AG04449 (cell line): ENCODE measurements around the gene ACAD9.

Experiments
- CTCF ChIA-PET: fragments of 350-600 bp; formaldehyde crosslinking; extraction: SDS; loops from one replicate; lab custom pipeline; 2021; ENCODE audit warnings: antibody characterized with exemption; lab: Yijun Ruan, JAX
- POLR2A ChIA-PET: fragments of 400-600, 350-600 bp; formaldehyde crosslinking; extraction: SDS; loops from one replicate; lab custom pipeline; 2020; ENCODE audit warnings: antibody characterized with exemption, inconsistent platforms; lab: Yijun Ruan, JAX
- DNase-seq: peaks from one replicate; pipeline ENCODE4 v3.0.0-alpha.2; 2010; ENCODE audit warnings: low read depth, low spot score
- H3K4me3 ChIP-seq: 2 replicates; pipeline ENCODE4 v1.5.1; 2011; ENCODE audit warnings: low read depth, mild to moderate bottlenecking, control low read depth, low read length
- TF ChIP-seq, protein P1 (sequence below): IDR thresholded peaks from one replicate; pipeline ENCODE4 v1.5.1; 2011; ENCODE audit warnings: mild to moderate bottlenecking, moderate library complexity, low read length, control low read depth, inconsistent platforms; ENCODE audit not compliant: insufficient read depth; ENCODE audit errors: missing control alignments

The ACAD9 gene

DNA sequence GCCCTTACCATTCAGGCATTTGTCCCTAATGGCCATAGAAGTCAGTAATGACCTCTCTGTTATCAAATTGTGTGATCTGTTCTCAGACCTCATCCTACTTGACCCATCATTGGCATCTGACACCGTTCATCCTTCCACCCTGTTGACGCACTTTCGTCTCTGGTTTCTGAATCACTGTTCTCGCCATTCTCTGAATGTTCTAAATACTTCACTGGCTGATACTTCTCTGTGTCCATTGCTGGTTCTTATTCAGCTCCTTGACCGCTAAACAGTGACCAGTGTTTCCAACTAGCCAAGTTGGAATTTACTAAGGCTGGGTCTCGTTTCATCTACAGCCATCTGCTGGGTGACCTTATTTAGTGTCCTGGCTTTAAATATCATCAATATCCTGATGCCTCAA, 2.2 kb downstream of the ACAD9 start:
- DNase-seq: no peak
- POLR2A ChIA-PET: no interaction called here
- TF ChIP-seq, protein P1, sequence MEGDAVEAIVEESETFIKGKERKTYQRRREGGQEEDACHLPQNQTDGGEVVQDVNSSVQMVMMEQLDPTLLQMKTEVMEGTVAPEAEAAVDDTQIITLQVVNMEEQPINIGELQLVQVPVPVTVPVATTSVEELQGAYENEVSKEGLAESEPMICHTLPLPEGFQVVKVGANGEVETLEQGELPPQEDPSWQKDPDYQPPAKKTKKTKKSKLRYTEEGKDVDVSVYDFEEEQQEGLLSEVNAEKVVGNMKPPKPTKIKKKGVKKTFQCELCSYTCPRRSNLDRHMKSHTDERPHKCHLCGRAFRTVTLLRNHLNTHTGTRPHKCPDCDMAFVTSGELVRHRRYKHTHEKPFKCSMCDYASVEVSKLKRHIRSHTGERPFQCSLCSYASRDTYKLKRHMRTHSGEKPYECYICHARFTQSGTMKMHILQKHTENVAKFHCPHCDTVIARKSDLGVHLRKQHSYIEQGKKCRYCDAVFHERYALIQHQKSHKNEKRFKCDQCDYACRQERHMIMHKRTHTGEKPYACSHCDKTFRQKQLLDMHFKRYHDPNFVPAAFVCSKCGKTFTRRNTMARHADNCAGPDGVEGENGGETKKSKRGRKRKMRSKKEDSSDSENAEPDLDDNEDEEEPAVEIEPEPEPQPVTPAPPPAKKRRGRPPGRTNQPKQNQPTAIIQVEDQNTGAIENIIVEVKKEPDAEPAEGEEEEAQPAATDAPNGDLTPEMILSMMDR: no peak
- CTCF ChIA-PET: interaction anchor here (1.4 to 2.2 kb wide), 2 partner anchors 201 to 264 kb away, joined by 8 to 9 read pairs; no protein-coding TSS in a partner anchor
- H3K4me3 ChIP-seq: no peak overlapping the region

DNA sequence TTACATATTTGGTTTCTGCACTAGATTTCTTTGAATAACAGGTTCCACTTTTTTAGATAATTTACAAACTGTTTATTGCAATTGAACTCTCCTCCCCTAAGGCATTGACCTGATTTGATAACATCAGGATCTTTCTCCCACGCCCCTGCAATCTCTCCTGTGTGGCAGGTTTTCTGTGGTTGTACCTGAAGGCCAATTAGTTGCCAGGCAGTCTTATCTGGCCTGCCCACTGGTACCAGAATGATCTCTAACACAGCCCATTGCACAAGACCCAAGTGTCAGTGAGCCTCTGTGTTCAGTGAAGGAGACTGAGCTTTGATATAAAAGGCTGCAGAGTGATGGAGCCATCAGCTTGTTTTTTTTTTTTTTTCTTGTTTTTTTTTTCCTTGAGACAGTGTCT, 3.3 kb downstream of the ACAD9 start:
- no peak for DNase-seq
- H3K4me3 ChIP-seq: no peak overlapping the region
- POLR2A ChIA-PET: no interaction called here
- TF ChIP-seq, protein P1: no peak
- CTCF ChIA-PET: interaction anchor here (1.3 kb wide), 1 partner anchor 202 kb away, joined by 3 read pairs; no protein-coding TSS in a partner anchor

DNA sequence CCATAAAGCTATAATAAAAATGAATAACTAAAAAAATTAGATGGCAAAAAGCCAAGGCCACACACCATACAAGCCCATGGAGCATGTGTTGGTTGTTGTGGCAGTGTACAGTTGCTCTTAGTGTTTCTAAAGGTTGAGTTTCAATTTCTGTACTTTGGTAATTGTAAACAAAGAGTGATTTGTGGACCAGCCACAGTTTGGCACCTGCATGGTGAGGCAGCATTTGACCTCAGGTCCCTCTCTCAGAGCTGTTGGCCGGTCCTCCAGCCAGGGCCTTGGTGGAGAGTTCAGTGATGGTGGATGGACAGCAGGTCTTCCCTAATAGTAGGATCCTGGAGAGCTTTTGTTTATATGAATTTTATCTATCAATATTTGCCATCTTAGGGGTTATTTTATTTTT, 5.6 kb downstream of the ACAD9 start:
- POLR2A ChIA-PET: no interaction called here

DNA sequence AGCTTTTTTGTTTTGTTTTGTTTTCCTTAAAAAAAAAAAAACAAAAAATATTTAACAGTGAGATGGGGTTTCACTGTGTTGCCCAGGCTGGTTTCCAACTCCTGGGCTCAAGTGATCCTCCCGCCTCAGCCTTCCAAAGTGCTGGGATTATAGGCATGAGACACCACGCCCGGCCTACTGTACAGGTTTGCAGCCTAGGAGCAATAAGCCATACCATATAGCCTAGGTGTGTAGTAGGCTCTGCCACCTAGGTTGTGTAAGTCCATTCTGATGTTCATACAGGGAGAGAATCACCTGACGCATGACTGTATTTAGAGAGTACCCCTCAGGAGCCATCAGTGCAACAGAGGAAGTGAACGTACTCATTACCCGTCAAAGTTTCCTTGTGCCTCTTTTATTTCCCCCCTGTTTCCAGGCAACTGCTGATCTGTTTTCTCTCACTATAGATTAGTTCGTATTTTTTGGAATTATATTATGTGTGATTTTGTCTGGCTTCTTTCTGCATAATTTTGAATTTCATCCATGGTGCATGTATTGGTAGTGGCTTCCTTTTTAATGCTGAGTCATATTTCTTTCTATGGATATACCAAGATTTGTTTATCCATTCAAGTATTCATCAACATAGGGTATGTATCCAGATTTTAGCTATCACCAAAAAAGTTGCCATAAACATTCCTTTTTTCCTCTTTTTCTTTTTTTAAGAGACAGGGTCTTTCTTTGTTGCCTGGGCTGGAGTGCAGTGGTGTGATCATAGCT, 9.9 kb downstream of the ACAD9 start:
- POLR2A ChIA-PET: interaction anchor here (0.6 kb wide), 1 partner anchor 10 kb away, joined by 3 read pairs; the partner anchor contains the start of gene ACAD9
- DNase-seq: no peak
- no peak overlapping the region for H3K4me3 ChIP-seq
- CTCF ChIA-PET: no interaction called here
- TF ChIP-seq, protein P1: no peak

More for the DNA sequence above, 5.6 kb downstream of the ACAD9 start:
- no peak for DNase-seq
- H3K4me3 ChIP-seq: no peak overlapping the region
- CTCF ChIA-PET: interaction anchor here (1.1 kb wide), 1 partner anchor 267 kb away, joined by 4 read pairs; no protein-coding TSS in a partner anchor
- TF ChIP-seq, protein P1: no peak

DNA sequence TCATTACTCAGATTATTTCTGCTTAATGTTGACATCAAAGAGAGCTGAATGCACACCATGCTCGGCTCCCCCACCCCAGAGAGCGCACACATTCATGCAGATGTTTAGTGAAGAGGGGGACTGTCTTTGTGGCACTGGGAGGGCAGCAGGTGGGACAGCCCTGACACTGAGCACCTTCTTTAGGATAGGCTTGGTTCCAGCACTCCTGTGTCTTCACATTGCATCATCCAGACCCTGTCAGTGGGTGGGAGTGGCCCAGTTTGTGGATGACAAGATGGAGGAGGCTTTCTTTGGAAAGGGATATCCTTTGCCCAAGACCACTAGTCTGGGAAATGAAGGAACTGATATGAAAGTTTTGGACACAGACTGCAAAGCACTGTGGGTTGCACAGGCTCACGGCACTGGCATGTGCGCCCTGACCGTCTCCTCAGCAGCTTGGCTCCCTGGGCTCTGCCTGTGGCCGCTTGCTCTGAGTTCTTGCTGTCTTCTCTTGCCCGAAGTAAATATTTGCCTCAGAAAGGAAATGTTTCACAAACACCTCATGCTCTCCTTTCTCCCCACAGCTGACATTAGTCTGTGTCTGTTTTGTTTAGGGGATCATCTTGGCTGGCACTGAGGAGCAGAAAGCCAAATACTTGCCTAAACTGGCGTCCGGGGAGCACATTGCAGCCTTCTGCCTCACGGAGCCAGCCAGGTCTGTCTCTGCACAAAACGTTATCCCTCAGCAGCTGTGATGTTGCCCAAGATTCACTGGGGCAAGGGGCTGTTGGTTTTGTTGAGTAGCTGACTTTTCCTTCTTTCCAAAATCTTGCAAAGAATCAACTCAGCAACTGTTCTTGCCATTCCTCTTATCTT, 16.6 kb downstream of the ACAD9 start:
- no peak overlapping the region for H3K4me3 ChIP-seq
- TF ChIP-seq, protein P1: no peak
- POLR2A ChIA-PET: no interaction called here
- DNase-seq: no peak
- CTCF ChIA-PET: interaction anchor here (0.9 kb wide), 2 partner anchors 21 to 215 kb away, joined by 3 read pairs; no protein-coding TSS in a partner anchor

DNA sequence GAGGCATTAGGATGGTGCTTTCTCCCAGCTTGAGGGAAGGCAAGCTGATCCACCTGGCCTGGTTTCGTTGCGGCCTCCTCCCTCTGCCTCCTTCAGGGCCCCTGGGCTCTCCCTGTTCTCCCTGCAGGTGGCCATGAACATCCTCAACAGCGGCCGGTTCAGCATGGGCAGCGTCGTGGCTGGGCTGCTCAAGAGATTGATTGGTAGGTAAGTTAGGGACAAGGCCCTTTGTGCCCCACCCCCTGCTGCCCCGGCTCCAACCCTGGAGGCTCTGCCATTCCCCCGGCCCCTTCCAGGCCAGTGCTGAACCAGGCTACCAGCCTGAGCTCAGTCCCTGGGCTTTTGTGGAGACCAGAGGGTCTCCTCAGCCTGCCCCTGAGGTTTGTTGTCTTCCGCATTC, 23.0 kb downstream of the ACAD9 start:
- ChIA-PET POLR2A (no interaction called here), CTCF (no interaction called here)

More for the DNA sequence above, 23.0 kb downstream of the ACAD9 start:
- DNase-seq: no peak
- H3K4me3 ChIP-seq: no peak overlapping the region
- TF ChIP-seq, protein P1: no peak
